A549 treated with dexamethasone at 1 μM for 4 hours (cell line): Measurements from ENCODE around the gene INPP4A. TPM values are rescaled to one million over a fixed set of nuclear protein-coding genes. Genes with fewer than 3 reads are reported as not detected.

ENCODE experiments used
- total RNA-seq: library from RNA; stranded (reverse); fragments of 200-300 nt; extraction: Qiagen RNA extraction; gene quantifications from 5 replicates; pipeline ENCODE4 v1.2.3, GENCODE V29; 2022

The INPP4A gene
- total RNA-seq = 5.7 to 9.9 TPM (median 9.7 TPM) in 5 replicates

GRCh38 chr2:98444436-98445176 is at the start of gene INPP4A:
Gene INPP4A, plus strand, starts transcription at chr2:98444858. Its CDS starts 75,191 bp downstream, at chr2:98520049.

GRCh38 chr2:98608116-98608961 is 163.7 kb downstream of the INPP4A start, which contains the start of the genes COA5 and UNC50:
Gene COA5, minus strand, starts transcription at chr2:98608512. Its CDS starts 107 bp downstream, at chr2:98608405.
Gene UNC50, plus strand, starts transcription at chr2:98608589. Its CDS starts 1,171 bp downstream, at chr2:98609760.

Other genes starting within 250 kb of the INPP4A start
- 0.03 to 0.09 TPM (median 0.05 TPM) in 4 of 5 replicates, not detected in the other for gene CNGA3, start 98.4 kb upstream of the INPP4A start, total RNA-seq
- 17.0 to 20.4 TPM (median 17.4 TPM) in 5 replicates for gene COA5, start 163.7 kb downstream of the INPP4A start, total RNA-seq
- 42.4 to 45.7 TPM (median 43.2 TPM) in 5 replicates for gene UNC50, start 163.7 kb downstream of the INPP4A start, total RNA-seq